HG02981 (cell line): ENCODE measurements around the gene GK2.

Experiments used
- ATAC-seq: cut with Tn5 transposase; IDR thresholded peaks from one replicate; pipeline ENCODE4 v1.9.1; 2021; ENCODE audit warnings: mild to moderate bottlenecking, moderate library complexity; ENCODE audit not compliant: unreplicated experiment

GK2 gene

DNA sequence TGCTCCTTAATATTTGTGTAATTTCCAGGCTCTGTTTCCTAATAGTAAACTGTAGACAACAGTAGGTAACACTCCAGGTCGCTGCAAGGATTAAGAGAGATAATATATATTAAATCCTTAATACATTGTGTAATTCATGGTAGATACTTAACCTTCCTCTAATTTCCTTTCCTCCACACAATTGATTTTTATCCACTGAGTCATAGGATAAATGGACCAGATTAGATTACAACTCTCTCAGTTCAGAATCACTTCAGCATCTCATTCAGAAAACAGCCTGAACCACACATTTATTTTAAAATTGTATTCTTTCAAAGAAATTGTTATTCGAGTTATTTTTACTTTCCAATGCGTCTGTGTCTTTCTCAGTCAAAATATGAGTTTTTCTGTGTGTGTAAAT, 17.1 kb downstream of the GK2 start:
- ATAC-seq, result no peak

- ATAC-seq, result no peak
Observed at GRCh38 chr4:79385641-79386040, 22.4 kb downstream of the GK2 start.

GRCh38 chr4:79381161-79381560, 26.9 kb downstream of the GK2 start:
- ATAC-seq, result no peak

- no peak for ATAC-seq
Observed at GRCh38 chr4:79370026-79370425, 38.0 kb downstream of the GK2 start.

- ATAC-seq, result no peak
Observed at GRCh38 chr4:79367096-79367495, 40.9 kb downstream of the GK2 start.

GRCh38 chr4:79366422-79366821, 41.6 kb downstream of the GK2 start:
- ATAC-seq, result no peak

- ATAC-seq, result no peak
Observed at GRCh38 chr4:79364061-79364460, 44.0 kb downstream of the GK2 start.

DNA sequence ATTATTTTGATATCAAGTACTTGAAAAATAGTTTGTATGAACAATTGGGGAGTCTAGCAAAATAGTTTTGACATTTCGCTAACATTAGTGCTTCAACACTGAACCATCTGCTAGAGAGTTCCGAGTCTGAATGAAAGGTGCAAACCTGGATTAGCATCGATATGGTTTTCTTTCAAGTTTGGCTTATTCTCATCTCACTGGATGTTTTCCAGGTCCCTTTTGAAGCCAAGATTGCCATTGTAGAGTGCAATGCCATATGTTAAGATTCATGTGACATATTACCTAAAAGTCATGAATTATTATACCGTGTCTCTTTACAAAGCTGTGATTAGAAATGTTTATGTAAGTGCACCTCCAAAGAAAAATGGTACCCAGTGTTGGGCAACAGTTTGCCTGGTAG, 45.4 kb downstream of the GK2 start:
- no peak for ATAC-seq

- ATAC-seq, result no peak
Observed at GRCh38 chr4:79360006-79360405, 48.0 kb downstream of the GK2 start.

- ATAC-seq, result no peak
Observed at GRCh38 chr4:79358438-79358837, 49.6 kb downstream of the GK2 start.

GRCh38 chr4:79357365-79357764, 50.7 kb downstream of the GK2 start:
- no peak for ATAC-seq
